Uterine smooth muscle cell (primary cell): ENCODE results near the gene LRRC66. TPM values are rescaled to one million over a fixed set of nuclear protein-coding genes. Genes with fewer than 3 reads are reported as not detected.

ENCODE experiments used
- total RNA-seq: library from RNA; depleted of rRNA; stranded (reverse); fragments of >200 nt; gene quantifications from 2 replicates; pipeline ENCODE4 v1.2.3, GENCODE V29; 2014

LRRC66 gene, protein sequence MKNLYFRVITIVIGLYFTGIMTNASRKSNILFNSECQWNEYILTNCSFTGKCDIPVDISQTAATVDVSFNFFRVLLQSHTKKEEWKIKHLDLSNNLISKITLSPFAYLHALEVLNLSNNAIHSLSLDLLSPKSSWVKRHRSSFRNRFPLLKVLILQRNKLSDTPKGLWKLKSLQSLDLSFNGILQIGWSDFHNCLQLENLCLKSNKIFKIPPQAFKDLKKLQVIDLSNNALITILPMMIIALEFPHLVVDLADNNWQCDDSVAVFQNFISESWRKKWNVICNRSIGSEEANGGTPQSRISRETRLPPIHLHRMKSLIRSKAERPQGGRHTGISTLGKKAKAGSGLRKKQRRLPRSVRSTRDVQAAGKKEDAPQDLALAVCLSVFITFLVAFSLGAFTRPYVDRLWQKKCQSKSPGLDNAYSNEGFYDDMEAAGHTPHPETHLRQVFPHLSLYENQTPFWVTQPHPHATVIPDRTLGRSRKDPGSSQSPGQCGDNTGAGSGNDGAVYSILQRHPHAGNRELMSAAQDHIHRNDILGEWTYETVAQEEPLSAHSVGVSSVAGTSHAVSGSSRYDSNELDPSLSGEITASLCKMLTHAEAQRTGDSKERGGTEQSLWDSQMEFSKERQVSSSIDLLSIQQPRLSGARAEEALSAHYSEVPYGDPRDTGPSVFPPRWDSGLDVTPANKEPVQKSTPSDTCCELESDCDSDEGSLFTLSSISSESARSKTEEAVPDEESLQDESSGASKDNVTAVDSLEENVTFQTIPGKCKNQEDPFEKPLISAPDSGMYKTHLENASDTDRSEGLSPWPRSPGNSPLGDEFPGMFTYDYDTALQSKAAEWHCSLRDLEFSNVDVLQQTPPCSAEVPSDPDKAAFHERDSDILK
- 0.33 and 0.62 TPM in 2 replicates for total RNA-seq

DNA sequence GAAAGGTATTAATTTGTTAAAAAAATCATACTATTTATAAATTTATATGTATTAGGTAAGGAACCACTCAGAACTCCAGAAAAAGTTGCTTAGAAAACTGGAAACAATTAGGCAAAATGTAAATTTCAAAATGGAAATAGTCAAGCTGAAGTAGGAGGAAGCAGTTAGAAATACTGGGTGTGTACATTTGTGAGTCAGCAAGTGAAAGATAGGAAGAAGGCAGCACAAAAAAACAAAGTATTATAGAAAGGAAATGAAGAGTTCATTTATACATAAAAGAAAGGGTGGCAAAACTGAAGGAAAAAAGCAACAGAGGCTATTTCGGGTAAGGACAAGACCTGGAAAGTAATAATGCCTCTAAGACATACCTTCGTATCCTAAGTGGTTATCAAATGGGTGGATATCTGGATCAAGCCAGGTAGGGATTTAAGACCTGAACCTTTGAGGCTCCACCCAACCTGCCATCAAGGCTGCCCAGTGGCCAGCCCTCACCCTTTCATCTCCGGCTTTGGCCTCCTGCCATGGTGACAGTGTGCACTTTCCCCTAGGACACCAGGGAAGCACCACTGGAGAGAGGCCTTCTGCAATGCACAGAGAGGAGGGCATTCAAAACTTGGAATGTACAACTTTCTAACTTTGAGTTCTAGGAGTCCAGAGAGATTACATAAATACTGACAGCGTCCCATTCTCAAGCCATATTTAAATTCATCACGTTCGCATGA lies at the start of gene LRRC66:
LRRC66 (minus strand) TSS at position 428 of the 722 bp plus-strand sequence. CDS start 2,750 bp downstream, outside the sequence.

DNA sequence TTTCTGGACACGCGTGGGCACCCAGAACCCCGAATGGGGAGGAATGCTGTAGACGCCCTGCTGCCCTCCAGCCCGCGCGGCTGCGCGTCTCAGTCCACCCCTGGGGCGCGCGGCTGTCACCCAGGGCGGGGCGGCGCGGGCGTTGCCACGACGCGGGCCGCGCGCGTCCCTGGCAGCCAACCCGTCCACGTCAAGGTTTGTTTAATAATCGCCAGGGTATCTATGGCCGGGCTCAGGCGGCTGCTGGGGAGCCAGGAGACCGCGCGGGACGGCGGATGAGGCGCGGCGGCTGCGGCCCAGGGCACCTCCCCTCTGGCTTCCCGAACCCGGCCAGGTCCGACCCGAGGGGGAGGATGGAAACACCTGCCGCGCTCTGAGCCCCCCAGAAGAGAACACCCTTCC lies 31.1 kb upstream of the LRRC66 start, which contains the start of gene SPATA18:
SPATA18 (plus strand) TSS at position 92 of the 402 bp plus-strand sequence. CDS start 401 bp downstream, outside the sequence.

DNA sequence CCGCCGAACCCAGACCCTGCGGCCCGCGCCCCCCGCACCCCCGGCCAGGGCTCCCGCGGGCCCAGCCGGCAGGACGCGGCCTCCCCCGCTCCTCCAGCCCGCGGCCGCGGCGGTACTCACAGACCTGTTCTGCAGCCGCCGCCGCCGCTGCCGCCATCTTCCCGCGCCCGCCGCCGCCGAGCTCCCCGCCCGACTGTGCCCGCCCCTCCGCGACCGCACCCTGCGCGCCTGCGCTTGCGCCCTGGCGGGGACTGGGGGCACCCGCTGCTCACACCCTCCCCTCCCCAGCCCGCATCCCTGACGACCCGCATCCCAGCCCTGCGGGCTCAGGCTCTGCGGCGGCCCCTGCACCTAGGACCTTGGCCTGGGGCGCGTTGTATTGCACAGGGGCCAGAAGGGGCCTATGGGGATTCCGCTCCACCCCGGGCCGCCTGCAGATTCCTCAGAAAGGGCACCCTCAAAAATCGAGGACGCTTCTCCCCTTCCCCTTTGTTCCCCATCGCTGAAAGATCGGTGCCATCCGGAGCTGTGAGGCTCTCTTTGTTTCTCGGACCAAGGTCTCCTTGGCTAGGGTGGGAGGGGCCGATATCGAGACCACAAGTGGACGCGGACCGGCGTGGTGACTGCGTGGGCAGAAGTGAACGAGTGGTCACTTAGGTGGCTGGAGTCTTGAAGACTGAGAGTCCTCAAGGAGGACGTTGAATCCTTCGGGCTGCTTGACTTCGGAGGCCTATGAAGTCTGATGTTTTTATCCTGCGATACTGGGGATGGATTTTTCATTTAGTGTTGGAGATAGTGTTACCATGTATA lies 18.1 kb upstream of the LRRC66 start, which contains the start of gene SGCB:
SGCB (minus strand) TSS at position 197 of the 810 bp plus-strand sequence; CDS start at position 157, 40 bp downstream.

Other genes starting within 250 kb of the LRRC66 start
- 31.1 and 47.0 TPM in 2 replicates for gene DCUN1D4, start 177.2 kb downstream of the LRRC66 start, total RNA-seq
- 36.7 and 40.9 TPM in 2 replicates for gene SGCB, start 17.9 kb upstream of the LRRC66 start, total RNA-seq
- gene SPATA18, start 30.9 kb upstream of the LRRC66 start, total RNA-seq: 4.4 and 14.0 TPM in 2 replicates